ENCODE data around the gene ZNFX1.
"Not testable (repeated sequence)": the region's sequence is repeated elsewhere in the genome, so short reads cannot be mapped to it uniquely, and the experiment has no call there.

Gene ZNFX1

DNA sequence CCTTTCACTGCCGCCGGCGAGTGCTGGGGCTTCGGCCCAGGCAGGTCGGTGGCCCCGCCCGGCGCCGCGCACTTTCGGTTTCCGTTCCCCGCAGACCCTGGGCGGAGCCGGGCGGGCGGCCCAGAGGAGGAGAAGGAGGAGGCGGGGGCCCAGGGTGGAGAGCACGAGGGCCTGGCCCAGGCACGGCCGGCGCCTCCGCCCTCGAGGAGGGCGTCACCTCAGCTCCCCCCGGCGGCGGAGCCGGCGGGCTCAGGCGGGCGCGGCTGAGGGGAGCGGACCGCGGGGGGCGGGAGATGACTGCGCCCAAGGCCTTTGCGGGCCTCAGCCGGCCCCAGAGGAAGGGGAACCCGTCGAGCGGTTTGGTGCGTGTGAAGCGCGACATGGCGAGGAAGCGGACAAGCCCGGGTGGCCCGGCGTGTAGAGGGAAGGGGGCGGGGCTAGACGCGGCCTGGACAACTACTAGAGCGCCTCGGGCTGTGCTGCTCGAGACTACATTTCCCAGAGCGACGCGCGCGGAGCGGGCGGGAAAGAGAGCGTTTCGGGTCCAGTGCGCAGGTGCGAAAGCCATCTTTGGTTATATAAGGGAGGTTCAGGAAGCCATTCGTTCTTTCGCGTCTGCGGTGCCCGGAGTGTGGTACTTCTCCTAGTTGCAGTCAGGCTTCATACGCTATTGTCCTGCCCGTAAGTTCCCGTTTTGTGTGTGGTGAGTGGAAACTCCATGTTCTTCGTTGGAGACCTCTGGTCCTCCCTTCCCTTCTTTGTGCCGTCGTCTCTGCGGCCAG is at the start of gene ZNFX1:
ZNFX1 (minus strand) TSS at position 22 of the 782 bp plus-strand sequence. CDS start 2,218 bp downstream, outside the sequence.
- in situ Hi-C loops (cut with MboI; ENCODE audit: low sequenced_read_pairs): no loop called here

DNA sequence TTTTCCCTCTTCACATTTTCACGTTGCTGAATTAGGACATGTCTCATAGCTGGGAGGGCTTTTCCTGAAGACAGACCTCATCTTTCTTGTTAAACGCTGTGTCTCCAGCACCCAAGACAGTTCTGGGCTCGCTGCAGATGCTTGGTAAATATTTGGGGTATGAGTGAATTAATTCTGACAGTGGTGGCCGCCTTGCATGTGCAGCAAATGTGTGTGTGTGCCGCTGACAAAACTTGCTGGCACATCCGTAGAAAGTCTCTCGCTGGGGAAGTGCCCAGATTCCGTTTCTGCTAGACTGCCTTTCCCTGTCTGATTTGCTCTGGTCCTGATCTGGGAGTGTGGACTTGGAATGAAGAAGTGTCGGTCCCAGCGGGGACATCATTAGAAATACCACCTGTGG is 48.2 kb upstream of the ZNFX1 start:
- in situ Hi-C loops (cut with MboI; ENCODE audit: low sequenced_read_pairs): loop anchor here (25.0 kb wide), 2 partner anchors 186 to 561 kb away; no protein-coding TSS in a partner anchor

GRCh38 chr20:49324306-49324705 is 46.4 kb upstream of the ZNFX1 start:
- in situ Hi-C loops (cut with MboI; ENCODE audit: low sequenced_read_pairs): no loop called here

DNA sequence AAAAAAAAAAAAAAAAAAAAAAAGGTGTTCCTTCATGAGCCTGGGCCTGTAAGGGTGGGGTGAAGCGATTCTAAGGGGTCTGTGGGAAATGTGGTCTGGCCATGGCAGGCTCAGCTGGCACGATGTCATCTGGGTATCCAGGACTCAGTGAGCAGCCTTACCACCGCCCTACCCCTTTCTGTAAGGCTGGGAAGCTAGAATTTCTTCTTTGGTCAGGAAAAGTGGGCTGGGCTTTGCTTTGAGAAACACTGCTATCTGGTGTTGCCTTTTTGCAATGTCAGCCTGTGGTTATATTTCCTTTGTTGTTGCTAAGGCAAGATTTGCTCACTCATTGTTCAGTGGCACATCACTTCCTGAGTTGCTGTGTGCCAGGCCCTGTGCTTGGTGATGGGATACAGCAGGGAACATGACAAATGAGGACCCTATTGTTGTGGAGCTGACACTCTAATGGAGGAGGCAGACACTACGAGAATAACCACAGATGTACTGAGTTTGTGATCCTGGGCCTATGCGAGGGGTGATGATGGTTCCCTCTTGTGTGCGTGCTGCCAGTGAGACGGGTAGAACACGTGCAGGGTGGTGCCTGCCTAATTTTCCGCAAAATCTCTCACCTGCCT is 45.9 kb upstream of the ZNFX1 start:
- in situ Hi-C loops (cut with MboI; ENCODE audit: low sequenced_read_pairs): no loop called here

GRCh38 chr20:49320460-49320859 is 42.6 kb upstream of the ZNFX1 start:
- in situ Hi-C loops (cut with MboI; ENCODE audit: low sequenced_read_pairs): no loop called here

DNA sequence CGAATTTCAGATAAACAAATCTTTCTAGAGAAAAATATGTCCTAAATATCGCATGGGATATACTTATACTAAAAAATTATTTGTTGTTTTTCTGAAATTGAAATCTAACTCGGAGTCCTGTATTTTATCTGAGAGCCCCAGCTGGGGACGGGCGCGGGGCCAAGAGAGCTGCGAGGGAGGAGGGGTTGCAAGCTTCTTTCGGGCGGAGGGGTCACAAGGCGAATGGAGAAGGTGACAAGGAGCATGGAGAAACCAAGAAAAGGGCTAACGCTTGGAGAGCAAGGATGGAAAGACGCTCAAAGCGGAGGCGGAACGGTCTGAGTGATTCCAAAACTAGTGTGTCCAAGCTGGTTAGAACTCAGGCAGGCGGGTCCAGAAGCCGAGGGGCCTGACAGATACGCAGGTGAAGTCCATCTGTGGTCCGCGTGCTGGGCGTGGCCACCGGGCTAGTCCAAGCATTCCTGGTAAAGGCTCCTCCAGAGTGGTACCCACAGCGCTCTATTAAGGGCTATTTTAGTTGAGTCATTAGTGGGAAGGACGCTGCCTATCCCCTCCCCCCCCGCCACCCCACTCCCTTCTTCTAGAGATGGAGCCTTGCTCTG is 41.5 kb upstream of the ZNFX1 start:
- in situ Hi-C loops (cut with MboI; ENCODE audit: low sequenced_read_pairs): no loop called here

DNA sequence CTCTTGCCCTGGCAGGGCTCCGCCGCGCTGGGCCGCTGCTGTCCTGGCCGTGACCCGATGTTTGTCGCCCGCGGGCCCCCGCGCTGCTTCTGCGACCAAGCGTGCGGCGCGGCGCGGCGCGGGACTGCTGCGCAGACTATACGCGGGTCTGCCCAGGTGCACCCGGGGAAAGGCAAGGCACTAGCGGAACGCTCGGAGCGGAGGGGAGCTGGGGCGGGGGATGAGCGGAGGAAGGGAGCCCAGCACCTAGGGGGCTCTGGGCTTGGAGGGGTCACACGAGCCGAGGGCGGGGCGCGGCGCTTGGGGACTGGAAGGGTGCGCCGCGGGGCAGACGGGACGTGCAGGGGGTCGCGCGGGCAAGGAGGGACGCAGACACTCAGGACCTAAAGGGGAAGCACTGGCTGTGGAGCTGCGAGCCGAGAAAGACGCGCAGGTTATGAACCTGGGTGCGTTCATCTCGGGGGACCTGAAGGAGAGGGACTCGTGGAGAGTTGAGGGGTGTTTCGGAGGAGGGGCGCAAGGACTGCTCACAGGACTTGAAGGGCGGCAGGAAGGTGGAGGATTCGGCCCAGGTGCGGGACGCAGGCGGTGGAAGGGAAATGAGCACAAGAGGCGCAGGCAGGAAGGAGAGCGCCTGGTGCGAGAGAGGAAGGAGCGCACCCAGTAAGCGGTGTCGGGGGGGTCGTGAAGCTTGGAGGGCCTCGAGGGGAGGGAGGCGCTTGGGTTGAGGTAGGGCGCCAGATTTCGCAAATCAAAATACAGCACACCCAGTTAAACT is 40.8 kb upstream of the ZNFX1 start:
- in situ Hi-C loops (cut with MboI; ENCODE audit: low sequenced_read_pairs): no loop called here

- in situ Hi-C loops (cut with MboI; ENCODE audit: low sequenced_read_pairs): no loop called here
These were observed 40.2 kb upstream of the ZNFX1 start for GRCh38 chr20:49318091-49318429.

DNA sequence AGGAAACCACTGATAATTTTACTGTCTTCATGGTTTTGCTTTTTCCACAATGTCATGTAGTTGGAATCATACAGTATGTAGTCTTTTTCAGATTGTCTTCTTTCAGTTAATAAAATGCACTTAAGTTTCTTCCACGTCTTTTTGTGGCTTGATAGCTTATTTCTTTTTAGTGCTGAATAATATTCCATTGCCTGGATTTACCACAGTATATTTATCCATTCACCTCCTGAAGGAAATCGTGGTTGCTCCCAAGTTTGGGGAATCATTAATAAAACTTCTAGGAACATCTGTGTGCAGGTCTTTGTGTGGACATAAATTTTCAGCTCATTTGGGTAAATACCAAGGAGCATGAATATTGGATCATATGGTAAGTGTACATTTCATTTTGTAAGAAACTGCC is 38.8 kb upstream of the ZNFX1 start:
- in situ Hi-C loops (cut with MboI; ENCODE audit: low sequenced_read_pairs): no loop called here

DNA sequence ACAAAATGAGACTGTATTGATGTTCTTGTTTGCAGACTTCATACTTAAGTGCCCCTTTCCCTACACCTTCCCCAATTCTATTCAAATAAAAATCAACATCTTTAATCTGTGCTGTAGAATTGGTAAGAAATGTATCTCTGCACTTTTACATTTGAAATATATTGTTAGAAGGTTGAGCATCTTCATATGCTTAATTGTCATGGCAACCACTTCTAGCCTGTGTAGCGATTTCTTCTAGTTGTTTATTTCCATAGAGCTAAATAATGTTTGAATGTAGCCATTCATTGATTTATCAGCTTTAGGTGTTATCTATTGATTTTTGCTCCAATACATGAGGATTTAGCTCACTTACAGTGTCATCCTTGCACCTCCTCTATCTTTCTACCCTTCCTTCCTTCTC is 37.7 kb upstream of the ZNFX1 start:
- in situ Hi-C loops (cut with MboI; ENCODE audit: low sequenced_read_pairs): no loop called here

GRCh38 chr20:49314052-49314451 is 36.2 kb upstream of the ZNFX1 start:
- in situ Hi-C loops (cut with MboI; ENCODE audit: low sequenced_read_pairs): not testable (repeated sequence)

- in situ Hi-C loops (cut with MboI; ENCODE audit: low sequenced_read_pairs): no loop called here
These were observed 35.4 kb upstream of the ZNFX1 start for GRCh38 chr20:49313283-49313682.

- in situ Hi-C loops (cut with MboI; ENCODE audit: low sequenced_read_pairs): no loop called here
These were observed 34.8 kb upstream of the ZNFX1 start for GRCh38 chr20:49312661-49313060.

DNA sequence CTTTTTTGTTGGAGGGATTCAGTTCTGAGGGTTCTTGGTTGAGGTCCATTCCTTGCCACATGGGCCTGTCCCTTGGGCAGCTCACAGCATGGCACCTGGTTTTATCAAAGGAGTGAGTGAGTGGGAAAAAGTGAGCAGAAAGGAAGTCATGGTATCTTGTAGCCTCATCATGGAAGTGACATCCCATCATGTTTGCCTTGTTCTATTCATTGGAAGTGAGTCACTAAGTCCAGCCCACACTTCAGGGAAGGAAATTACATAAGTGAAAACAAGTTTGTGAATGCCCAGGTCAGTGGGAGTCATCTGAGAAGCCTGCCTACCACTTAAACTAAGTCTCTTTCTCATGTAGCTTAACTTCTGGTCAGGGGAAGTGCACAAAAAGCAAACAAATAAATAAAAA is 32.8 kb upstream of the ZNFX1 start:
- in situ Hi-C loops (cut with MboI; ENCODE audit: low sequenced_read_pairs): no loop called here

GRCh38 chr20:49308875-49309274 is 31.0 kb upstream of the ZNFX1 start:
- in situ Hi-C loops (cut with MboI; ENCODE audit: low sequenced_read_pairs): no loop called here

- in situ Hi-C loops (cut with MboI; ENCODE audit: low sequenced_read_pairs): no loop called here
These were observed 29.2 kb upstream of the ZNFX1 start for GRCh38 chr20:49306903-49307620.

DNA sequence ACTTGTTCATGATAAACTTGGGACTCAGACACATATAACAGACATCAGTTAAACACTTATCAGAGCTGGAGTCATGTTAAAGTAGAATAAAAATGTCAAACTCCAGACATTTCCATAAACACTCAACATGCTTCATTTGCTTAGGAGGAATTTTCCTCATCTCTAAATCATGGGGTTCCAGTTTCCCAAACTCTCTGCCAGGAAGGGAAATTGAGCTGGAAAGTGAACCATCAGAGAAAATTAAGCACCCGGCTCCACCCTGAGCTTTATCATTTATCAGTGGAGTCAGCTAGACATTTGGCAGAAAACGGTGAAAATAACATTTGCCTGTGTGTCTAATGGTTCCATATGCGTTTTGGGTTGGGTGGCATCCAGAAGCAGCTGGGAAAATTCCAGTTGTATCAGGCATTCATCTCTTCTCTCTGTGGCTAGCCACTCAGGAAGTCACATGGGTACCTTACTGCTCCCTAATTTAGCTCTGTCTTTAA is 25.3 kb upstream of the ZNFX1 start:
- in situ Hi-C loops (cut with MboI; ENCODE audit: low sequenced_read_pairs): no loop called here

- in situ Hi-C loops (cut with MboI; ENCODE audit: low sequenced_read_pairs): no loop called here
These were observed 20.0 kb upstream of the ZNFX1 start for GRCh38 chr20:49297605-49298530.

- in situ Hi-C loops (cut with MboI; ENCODE audit: low sequenced_read_pairs): not testable (repeated sequence)
These were observed 16.3 kb upstream of the ZNFX1 start for GRCh38 chr20:49294002-49294654.
